HepG2 (cell line): ENCODE results near the gene GORASP2. TPM values are rescaled to one million over a fixed set of nuclear protein-coding genes. Genes with fewer than 3 reads are reported as not detected.

Experiments
- ATAC-seq: fragments of 200-7000 bp; cut with Tn5 transposase; 3 replicates; pipeline ENCODE4 v1.9.1; 2020; ENCODE audit warnings: mild to moderate bottlenecking, moderate library complexity
- BruUV-seq: library from RNA; stranded (reverse); fragments of 400-500 nt; replicated peaks from 2 replicates; lab custom pipeline; 2021; lab: Mats Ljungman, UMichigan
- CTCF ChIA-PET: fragments of 300-600 bp; formaldehyde crosslinking; extraction: SDS; loops from one replicate; lab custom pipeline; 2021; ENCODE audit warnings: low total read pairs, inconsistent platforms, low intra/inter-chr PET ratio; lab: Yijun Ruan, JAX
- POLR2A ChIA-PET: fragments of 350-600 bp; sonication (Branson Sonifier 250); formaldehyde crosslinking; loops from one replicate; lab custom pipeline; 2020; ENCODE audit warnings: antibody characterized with exemption, inconsistent platforms; lab: Yijun Ruan, JAX
- DNase-seq: peaks from one replicate; pipeline ENCODE4 v3.0.0-alpha.2; 2015; ENCODE audit warnings: low spot score
- FAIRE-seq: peaks from 3 replicates; lab custom pipeline; 2011; peaks lifted over from hg19 to GRCh38; lab: Jason Lieb, UNC
- H2AFZ ChIP-seq: one replicate; pipeline ENCODE4 v1.6.1; 2011; ENCODE audit warnings: low read length, inconsistent platforms
- H3K27ac ChIP-seq: fragments of 300-600 bp; 3 replicates; pipeline ENCODE4 v1.8.0; 2011; ENCODE audit warnings: mixed run types, mild to moderate bottlenecking, mixed read lengths, low read length, inconsistent platforms; ENCODE audit not compliant: insufficient read depth; ENCODE audit errors: extremely low read length
- H3K27me3 ChIP-seq, 2 experiments: fragments of 200-600 bp in 1 of 2; 2 replicates in 1 of 2; 3 replicates in 1 of 2; pipeline versions ENCODE4 v1.6.0 to v1.8.0; 2011; ENCODE audit warnings: low read length in 2 of 2, mild to moderate bottlenecking in 2 of 2, moderate library complexity in 2 of 2, inconsistent platforms in 1 of 2; ENCODE audit not compliant: insufficient read depth in 2 of 2, control insufficient read depth in 1 of 2
- H3K36me3 ChIP-seq, 2 experiments: fragments of 200-600 bp in 1 of 2; replicated peaks in 1 of 2; 2 replicates in 1 of 2; 3 replicates in 1 of 2; pipeline versions ENCODE4 v1.5.1 to v1.8.0; 2011; ENCODE audit warnings: low read length in 2 of 2, inconsistent platforms in 1 of 2; ENCODE audit not compliant: insufficient read depth in 2 of 2, control insufficient read depth in 1 of 2
- H3K4me1 ChIP-seq: 2 replicates; pipeline ENCODE4 v1.5.1; 2012; ENCODE audit warnings: low read length, inconsistent platforms; ENCODE audit not compliant: insufficient read depth
- H3K4me2 ChIP-seq: 2 replicates; pipeline ENCODE4 v1.6.0; 2011; ENCODE audit warnings: low read depth, low read length, inconsistent platforms
- H3K4me3 ChIP-seq, 3 experiments: fragments of 200-600 bp in 1 of 3; sonication (generic), shearing (Covaris generic) in 1 of 3; replicated peaks in 1 of 3; 2 replicates each; pipeline ENCODE4 v1.5.1; 2011 to 2016; ENCODE audit warnings: low read length in 3 of 3, inconsistent platforms in 2 of 3, low read depth in 2 of 3, mild to moderate bottlenecking in 2 of 3, control low read depth in 1 of 3, mixed read lengths in 1 of 3; ENCODE audit not compliant: insufficient read depth in 1 of 3
- H3K79me2 ChIP-seq: one replicate; pipeline ENCODE4 v1.6.1; 2011; ENCODE audit warnings: low read length, inconsistent platforms; ENCODE audit not compliant: insufficient read depth
- H3K9ac ChIP-seq: 2 replicates; pipeline ENCODE4 v1.6.0; 2011; ENCODE audit warnings: mild to moderate bottlenecking, low read depth, low read length, inconsistent platforms; ENCODE audit not compliant: insufficient read depth
- H3K9me3 ChIP-seq: 2 replicates; pipeline ENCODE4 v1.5.1; 2012; ENCODE audit warnings: mild to moderate bottlenecking, low read length
- H4K20me1 ChIP-seq: 2 replicates; pipeline ENCODE4 v1.6.0; 2011; ENCODE audit warnings: inconsistent platforms, mild to moderate bottlenecking, low read length, moderate library complexity; ENCODE audit not compliant: insufficient read depth
- ATF7-NPFF ChIP-seq: sonication (generic); formaldehyde crosslinking; IDR thresholded peaks from 2 replicates; pipeline ENCODE4 v1.8.1; 2023; ENCODE audit warnings: mild to moderate bottlenecking, low read depth, missing genetic modification reagents, moderate library complexity
- ATM ChIP-seq: fragments of 450-650 bp; IDR thresholded peaks from 2 replicates; pipeline ENCODE4 v1.7.1; 2017; ENCODE audit warnings: mild to moderate bottlenecking, borderline replicate concordance
- ISX ChIP-seq: sonication (generic); formaldehyde crosslinking; conservative IDR thresholded peaks from 2 replicates; pipeline ENCODE4 v1.5.0; 2020; ENCODE audit warnings: missing genetic modification reagents
- MLLT10 ChIP-seq: sonication (generic); formaldehyde crosslinking; IDR thresholded peaks from 2 replicates; pipeline ENCODE4 v1.4.0; 2020; ENCODE audit warnings: missing genetic modification reagents
- NR2C2 ChIP-seq: sonication (generic); formaldehyde crosslinking; IDR thresholded peaks from 2 replicates; pipeline ENCODE4 v1.4.0; 2020; ENCODE audit warnings: missing genetic modification reagents, mild to moderate bottlenecking, moderate library complexity, borderline replicate concordance
- ZNF234 ChIP-seq: sonication (generic); formaldehyde crosslinking; conservative IDR thresholded peaks from 2 replicates; pipeline ENCODE4 v1.5.1; 2020; ENCODE audit warnings: mild to moderate bottlenecking, missing genetic modification reagents
- ZNF274 ChIP-seq: sonication (generic); formaldehyde crosslinking; IDR thresholded peaks from 2 replicates; pipeline ENCODE4 v1.5.1; 2020; ENCODE audit warnings: mild to moderate bottlenecking, missing genetic modification reagents
- ZNF3 ChIP-seq: IDR thresholded peaks from 2 replicates; pipeline ENCODE4 v1.7.0; 2017; ENCODE audit warnings: inconsistent platforms
- ZNF546 ChIP-seq: sonication (generic); formaldehyde crosslinking; conservative IDR thresholded peaks from 2 replicates; pipeline ENCODE4 v1.8.1; 2023; ENCODE audit warnings: mild to moderate bottlenecking, missing genetic modification reagents
- WGBS: methylation state at CpG from one replicate; pipeline ENCODE4 v1.1.6; 2017; ENCODE audit warnings: low lambda C conversion rate; 5-methylcytosine and 5-hydroxymethylcytosine counted together
- in situ Hi-C: cut with HindIII; loops from 2 replicates; pipeline ENCODE4 v1.10.0; 2017; ENCODE audit warnings: low pct_unique_long_range_greater_than_20kb; ENCODE audit not compliant: extremely low pct_ligation_motif_present
- intact Hi-C: fragments of 100-400 bp; cut with micrococcal nuclease; formaldehyde crosslinking; loops from one replicate; pipeline ENCODE4 v1.10.0; 2022; ENCODE audit not compliant: unreplicated experiment
- polyA plus RNA-seq, 8 experiments: library from polyadenylated mRNA; depleted of rRNA in 3 of 8; stranded (reverse) in 7 of 8; unstranded in 1 of 8; fragments of >200 nt; fragmentation: Illumina TruSeq in 4 of 8; extraction: Trizol in 4 of 8; gene quantifications; 2 replicates each; pipeline versions ENCODE4 v1.2.1 to v1.2.3, GENCODE V29; 2011 to 2016; ENCODE audit warnings: low read depth in 4 of 8, missing spikeins in 1 of 8, mixed read lengths in 1 of 8; ENCODE audit not compliant: insufficient read depth in 1 of 8
- total RNA-seq, 5 experiments: library from RNA; depleted of rRNA; stranded (reverse); fragments of >200 nt; fragmentation: Illumina TruSeq; extraction: Trizol; gene quantifications; 2 replicates each; pipeline ENCODE4 v1.2.3, GENCODE V29; 2016; ENCODE audit warnings: low read depth in 1 of 5
- TF ChIP-seq, protein P1 (sequence below): sonication (generic); formaldehyde crosslinking; IDR thresholded peaks from 2 replicates; pipeline ENCODE4 v1.5.1; 2020; ENCODE audit warnings: mild to moderate bottlenecking, missing genetic modification reagents

Gene GORASP2
- total and polyA plus RNA-seq, 2 of the 13 experiments (the other 11 are each of a cell fraction or from before 2014, with no cell fraction given), result 103 to 239 TPM

DNA sequence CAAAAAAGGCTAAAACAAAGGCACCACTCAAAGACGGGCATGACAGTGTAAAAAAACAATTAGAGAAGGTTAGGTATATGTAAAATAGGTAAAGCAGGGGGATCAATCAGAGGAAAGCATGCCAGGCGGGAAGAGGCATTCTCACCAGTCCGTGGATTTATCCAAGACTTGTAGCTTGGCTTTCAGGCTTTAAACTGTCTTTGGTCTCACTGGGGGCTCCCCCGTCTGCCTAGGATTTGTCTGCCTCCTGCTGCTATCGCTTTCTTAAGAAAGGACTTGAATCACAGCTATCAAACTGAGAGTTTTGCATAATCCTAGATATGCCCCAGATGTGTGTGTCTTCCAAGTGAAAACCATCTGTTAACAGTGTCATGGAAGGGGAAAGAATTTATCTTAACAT lies 11.1 kb upstream of the GORASP2 start:
- no peaks in the 10 kb centered on the region for H3K79me2 ChIP-seq
- H3K36me3 ChIP-seq, result no peaks in the 10 kb centered on the region
- ATAC-seq (no peak), FAIRE-seq (no peak), DNase-seq (no peak)
- peaks cover 18% of the 10 kb centered on the region for H3K4me1 ChIP-seq
- no peaks in the 10 kb centered on the region for H4K20me1 ChIP-seq
- 75% methylated on average over 5 of the region's 5 CpGs for WGBS
- H3K27ac ChIP-seq, result no peak overlapping the region
- H2AFZ ChIP-seq, result no peak overlapping the region
- H3K4me2 ChIP-seq, result no peak overlapping the region
- H3K4me3 ChIP-seq, result no peak overlapping the region
- ChIA-PET POLR2A (no interaction called here), CTCF (no interaction called here)
- in situ Hi-C loops, result no loop called here
- H3K9me3 ChIP-seq, result peaks cover 18% of the 10 kb centered on the region
- intact Hi-C loops, result no loop called here
- TF ChIP-seq ZNF274 (CRISPR knock-in tag), result no peak
- TF ChIP-seq ZNF234 (CRISPR knock-in tag), result no peak
- no peak for TF ChIP-seq ZNF546 (CRISPR knock-in tag)
- TF ChIP-seq ATF7-NPFF, result no peak
- TF ChIP-seq, protein P1, sequence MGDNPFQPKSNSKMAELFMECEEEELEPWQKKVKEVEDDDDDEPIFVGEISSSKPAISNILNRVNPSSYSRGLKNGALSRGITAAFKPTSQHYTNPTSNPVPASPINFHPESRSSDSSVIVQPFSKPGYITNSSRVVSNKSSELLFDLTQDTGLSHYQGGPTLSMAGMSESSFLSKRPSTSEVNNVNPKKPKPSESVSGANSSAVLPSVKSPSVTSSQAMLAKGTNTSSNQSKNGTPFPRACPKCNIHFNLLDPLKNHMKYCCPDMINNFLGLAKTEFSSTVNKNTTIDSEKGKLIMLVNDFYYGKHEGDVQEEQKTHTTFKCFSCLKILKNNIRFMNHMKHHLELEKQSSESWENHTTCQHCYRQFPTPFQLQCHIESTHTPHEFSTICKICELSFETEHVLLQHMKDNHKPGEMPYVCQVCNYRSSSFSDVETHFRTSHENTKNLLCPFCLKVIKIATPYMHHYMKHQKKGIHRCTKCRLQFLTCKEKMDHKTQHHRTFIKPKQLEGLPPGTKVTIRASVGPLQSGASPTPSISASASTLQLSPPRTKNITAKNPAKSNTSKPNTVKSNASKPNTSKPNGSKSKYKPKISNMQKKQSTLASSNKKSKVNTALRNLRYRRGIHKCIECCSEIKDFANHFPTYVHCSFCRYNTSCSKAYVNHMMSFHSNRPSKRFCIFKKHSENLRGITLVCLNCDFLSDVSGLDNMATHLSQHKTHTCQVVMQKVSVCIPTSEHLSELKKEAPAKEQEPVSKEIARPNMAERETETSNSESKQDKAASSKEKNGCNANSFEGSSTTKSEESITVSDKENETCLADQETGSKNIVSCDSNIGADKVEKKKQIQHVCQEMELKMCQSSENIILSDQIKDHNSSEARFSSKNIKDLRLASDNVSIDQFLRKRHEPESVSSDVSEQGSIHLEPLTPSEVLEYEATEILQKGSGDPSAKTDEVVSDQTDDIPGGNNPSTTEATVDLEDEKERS (CRISPR knock-in tag), result no peak
- TF ChIP-seq ZNF3 (CRISPR knock-in tag), result no peak
- no peak for TF ChIP-seq MLLT10 (CRISPR knock-in tag)
- no peak for TF ChIP-seq ATM
- TF ChIP-seq ISX (CRISPR knock-in tag), result no peak
- TF ChIP-seq NR2C2, result no peak
- BruUV-seq, result no TSS peak
- no peak overlapping the region for H3K9ac ChIP-seq
- no peaks in the 10 kb centered on the region for H3K27me3 ChIP-seq
